Astrocyte (in vitro differentiated cells and primary cell): ENCODE data around the gene ZNF771.

Experiments used
- EZH2 ChIP-seq: IDR thresholded peaks from 2 replicates; pipeline ENCODE4 v1.6.1; 2012; ENCODE audit warnings: mild to moderate bottlenecking, low read length, inconsistent platforms; ENCODE audit not compliant: insufficient read depth
- TF ChIP-seq, protein P1 (sequence below): IDR thresholded peaks from 2 replicates; pipeline ENCODE4 v1.5.1; 2011; ENCODE audit warnings: low read depth, mild to moderate bottlenecking, inconsistent platforms, low read length, moderate library complexity; ENCODE audit not compliant: insufficient read depth

DNA sequence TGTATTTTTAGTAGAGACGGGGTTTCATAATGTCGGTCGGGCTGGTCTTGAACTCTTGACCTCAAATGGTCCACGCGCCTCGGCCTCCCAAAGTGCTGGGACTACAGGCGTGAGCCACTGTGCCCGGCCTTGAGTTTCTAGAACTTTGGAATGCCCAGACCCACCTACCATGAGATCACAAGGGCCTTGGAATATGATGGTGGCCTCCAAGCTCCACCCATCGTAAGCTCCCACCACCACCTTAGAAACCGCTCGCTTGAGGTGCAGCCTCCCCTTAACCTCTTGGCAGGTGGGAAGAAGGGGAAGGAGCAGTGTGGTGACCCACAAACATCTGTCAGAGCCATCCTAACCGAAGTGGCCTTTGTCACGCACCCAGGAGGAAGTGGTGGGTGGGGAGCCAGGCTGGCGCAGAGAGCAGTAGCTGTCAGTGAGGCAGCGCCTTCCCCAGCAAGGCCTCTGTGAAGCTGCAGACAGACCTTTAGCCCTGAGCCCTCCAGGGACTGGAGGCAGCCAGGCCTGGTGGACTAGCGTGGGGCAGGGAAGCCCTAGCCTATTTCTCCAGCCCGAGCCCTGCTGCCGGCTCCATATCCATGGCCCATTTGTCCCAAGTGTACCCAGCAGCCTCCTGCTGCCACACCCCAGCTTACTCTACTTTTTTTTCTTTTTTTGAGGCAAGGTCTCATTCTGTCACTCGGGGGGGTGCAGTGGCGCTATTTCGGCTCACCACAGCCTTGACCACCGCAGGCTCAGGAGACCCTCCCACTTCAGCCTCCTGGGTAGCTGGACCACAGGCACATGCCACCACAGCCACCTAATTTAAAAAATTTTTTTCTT lies 51.4 kb downstream of the ZNF771 start:
- TF ChIP-seq, protein P1, sequence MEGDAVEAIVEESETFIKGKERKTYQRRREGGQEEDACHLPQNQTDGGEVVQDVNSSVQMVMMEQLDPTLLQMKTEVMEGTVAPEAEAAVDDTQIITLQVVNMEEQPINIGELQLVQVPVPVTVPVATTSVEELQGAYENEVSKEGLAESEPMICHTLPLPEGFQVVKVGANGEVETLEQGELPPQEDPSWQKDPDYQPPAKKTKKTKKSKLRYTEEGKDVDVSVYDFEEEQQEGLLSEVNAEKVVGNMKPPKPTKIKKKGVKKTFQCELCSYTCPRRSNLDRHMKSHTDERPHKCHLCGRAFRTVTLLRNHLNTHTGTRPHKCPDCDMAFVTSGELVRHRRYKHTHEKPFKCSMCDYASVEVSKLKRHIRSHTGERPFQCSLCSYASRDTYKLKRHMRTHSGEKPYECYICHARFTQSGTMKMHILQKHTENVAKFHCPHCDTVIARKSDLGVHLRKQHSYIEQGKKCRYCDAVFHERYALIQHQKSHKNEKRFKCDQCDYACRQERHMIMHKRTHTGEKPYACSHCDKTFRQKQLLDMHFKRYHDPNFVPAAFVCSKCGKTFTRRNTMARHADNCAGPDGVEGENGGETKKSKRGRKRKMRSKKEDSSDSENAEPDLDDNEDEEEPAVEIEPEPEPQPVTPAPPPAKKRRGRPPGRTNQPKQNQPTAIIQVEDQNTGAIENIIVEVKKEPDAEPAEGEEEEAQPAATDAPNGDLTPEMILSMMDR, result no peak
- no peak for TF ChIP-seq EZH2
